Esophagus muscularis mucosa (tissue), 4 donors: ENCODE measurements around the gene GREB1.

Experiments
- EP300 ChIP-seq: sonication (generic); formaldehyde crosslinking; IDR thresholded peaks from one replicate; pipeline ENCODE4 v1.6.1; 2017; ENCODE audit warnings: antibody characterized with exemption
- POLR2A ChIP-seq: fragments of 450-650 bp; IDR thresholded peaks from one replicate; pipeline ENCODE4 v1.6.1; 2017; ENCODE audit warnings: antibody characterized with exemption, moderate library complexity, mild to moderate bottlenecking, low read depth
- TF ChIP-seq, protein P1 (sequence below), 3 experiments: fragments of 200-600 bp in 2 of 3; fragments of 450-650 bp in 1 of 3; sonication (generic) in 2 of 3; IDR thresholded peaks; one replicate each; pipeline ENCODE4 v1.5.1; 2017 to 2019; ENCODE audit warnings: antibody characterized with exemption in 3 of 3, mild to moderate bottlenecking in 2 of 3, moderate library complexity in 1 of 3

- TF ChIP-seq, protein P1, sequence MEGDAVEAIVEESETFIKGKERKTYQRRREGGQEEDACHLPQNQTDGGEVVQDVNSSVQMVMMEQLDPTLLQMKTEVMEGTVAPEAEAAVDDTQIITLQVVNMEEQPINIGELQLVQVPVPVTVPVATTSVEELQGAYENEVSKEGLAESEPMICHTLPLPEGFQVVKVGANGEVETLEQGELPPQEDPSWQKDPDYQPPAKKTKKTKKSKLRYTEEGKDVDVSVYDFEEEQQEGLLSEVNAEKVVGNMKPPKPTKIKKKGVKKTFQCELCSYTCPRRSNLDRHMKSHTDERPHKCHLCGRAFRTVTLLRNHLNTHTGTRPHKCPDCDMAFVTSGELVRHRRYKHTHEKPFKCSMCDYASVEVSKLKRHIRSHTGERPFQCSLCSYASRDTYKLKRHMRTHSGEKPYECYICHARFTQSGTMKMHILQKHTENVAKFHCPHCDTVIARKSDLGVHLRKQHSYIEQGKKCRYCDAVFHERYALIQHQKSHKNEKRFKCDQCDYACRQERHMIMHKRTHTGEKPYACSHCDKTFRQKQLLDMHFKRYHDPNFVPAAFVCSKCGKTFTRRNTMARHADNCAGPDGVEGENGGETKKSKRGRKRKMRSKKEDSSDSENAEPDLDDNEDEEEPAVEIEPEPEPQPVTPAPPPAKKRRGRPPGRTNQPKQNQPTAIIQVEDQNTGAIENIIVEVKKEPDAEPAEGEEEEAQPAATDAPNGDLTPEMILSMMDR (IDR thresholded peaks at IDR 0.05) = no peak
- TF ChIP-seq POLR2A = no peak
- TF ChIP-seq EP300 = no peak
Observed at GRCh38 chr2:11672407-11672806, 138.6 kb downstream of the GREB1 start.
